Stimulated activated effector memory CD8-positive, alpha-beta T cell treated with anti-CD3 and anti-CD28 coated beads, Interleukin-12 subunit alpha, Interleukin-12 subunit beta, amount 100 ng/mL, for 72 hours (primary cell): Measurements from ENCODE around the gene XAGE1B.
"Not testable (repeated sequence)": the region's sequence is repeated elsewhere in the genome, so short reads cannot be mapped to it uniquely, and the experiment has no call there.

Experiments used
- ATAC-seq: fragments of 150-1000 bp; cut with Tn5 transposase; 2 replicates; pipeline ENCODE4 v1.10.0; 2021
- DNase-seq, 2 donors: peaks; one replicate each; pipeline ENCODE4 v3.0.0; 2021 to 2022; ENCODE audit warnings: low spot score in 2 of 2
- H3K27ac Mint-ChIP-seq: one replicate; pipeline ENCODE4 v1.8.0; 2022; ENCODE audit warnings: mild to moderate bottlenecking, mixed read lengths
- H3K36me3 Mint-ChIP-seq: one replicate; pipeline ENCODE4 v1.8.0; 2022; ENCODE audit warnings: mild to moderate bottlenecking, mixed read lengths
- H3K4me1 Mint-ChIP-seq: one replicate; pipeline ENCODE4 v1.8.0; 2022; ENCODE audit warnings: mixed read lengths
- H3K4me3 Mint-ChIP-seq: one replicate; pipeline ENCODE4 v1.8.0; 2022; ENCODE audit warnings: mild to moderate bottlenecking, mixed read lengths
- H3K9me3 Mint-ChIP-seq: one replicate; pipeline ENCODE4 v1.8.0; 2022; ENCODE audit warnings: mixed read lengths

The XAGE1B gene

DNA sequence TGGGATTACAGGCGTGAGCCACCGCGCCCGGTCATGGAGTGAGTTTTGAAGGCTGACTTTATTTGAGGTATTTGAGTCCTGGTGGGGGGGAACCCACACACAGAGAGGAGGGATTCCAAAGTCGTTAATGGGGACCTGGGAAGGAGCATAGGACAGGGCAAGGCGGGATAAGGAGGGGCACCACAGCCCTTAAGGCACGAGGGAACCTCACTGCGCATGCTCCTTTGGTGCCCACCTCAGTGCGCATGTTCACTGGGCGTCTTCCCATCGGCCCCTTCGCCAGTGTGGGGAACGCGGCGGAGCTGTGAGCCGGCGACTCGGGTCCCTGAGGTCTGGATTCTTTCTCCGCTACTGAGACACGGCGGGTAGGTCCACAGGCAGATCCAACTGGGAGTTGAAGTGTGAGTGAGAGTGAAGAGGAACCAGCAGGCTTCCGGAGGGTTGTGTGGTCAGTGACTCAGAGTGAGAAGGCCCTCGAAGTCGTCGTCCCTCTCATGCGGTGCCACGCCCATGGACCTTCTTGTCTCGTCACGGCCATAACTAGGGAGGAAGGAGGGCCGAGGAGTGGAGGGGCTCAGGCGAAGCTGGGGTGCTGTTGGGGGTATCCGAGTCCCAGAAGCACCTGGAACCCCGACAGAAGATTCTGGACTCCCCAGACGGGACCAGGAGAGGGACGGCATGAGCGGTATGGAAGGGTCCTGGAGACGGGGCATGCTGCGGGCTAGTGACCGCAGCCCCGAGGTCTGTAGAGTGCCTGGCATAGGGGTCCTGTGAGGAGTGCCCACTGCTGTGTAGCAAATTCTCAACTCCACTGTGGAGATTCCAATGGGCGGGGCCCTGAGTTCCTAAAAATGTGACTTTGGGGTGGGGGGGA lies 21.1 kb downstream of the XAGE1B start, which contains the start of gene XAGE1A:
Gene XAGE1A, plus strand, starts transcription at position 264 of the 874 bp plus-strand sequence. CDS start 1,554 bp downstream, outside the sequence.
- not testable (repeated sequence) for H3K4me3 Mint-ChIP-seq, H3K9me3 Mint-ChIP-seq, DNase-seq, H3K4me1 Mint-ChIP-seq, ATAC-seq, H3K27ac Mint-ChIP-seq, H3K36me3 Mint-ChIP-seq

DNA sequence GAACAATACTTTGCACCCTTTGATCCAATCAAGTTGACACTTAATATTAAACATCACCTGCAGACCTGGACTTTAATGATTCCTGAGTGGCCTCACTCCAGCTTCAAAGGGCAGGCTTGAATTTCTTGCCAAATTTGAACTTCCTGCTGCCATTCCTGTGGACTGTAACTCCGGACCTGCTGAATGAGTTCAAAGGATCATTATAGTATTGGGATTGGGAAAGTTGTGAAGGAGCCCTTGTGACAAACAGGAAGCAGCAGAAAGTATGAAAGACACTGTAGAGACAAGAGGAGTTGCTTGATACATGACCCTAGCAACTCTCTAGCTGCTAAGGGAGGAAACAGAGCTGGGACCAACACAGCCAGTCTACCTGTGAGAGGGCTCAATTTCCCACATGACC lies 45.6 kb downstream of the XAGE1B start:
- DNase-seq, H3K36me3 Mint-ChIP-seq, ATAC-seq, H3K27ac Mint-ChIP-seq, H3K9me3 Mint-ChIP-seq, H3K4me3 Mint-ChIP-seq, H3K4me1 Mint-ChIP-seq: not testable (repeated sequence)
